ENCODE results near the gene PPP2R5D. TPM values are rescaled to one million over a fixed set of nuclear protein-coding genes. Genes with fewer than 3 reads are reported as not detected.

The PPP2R5D gene
- total RNA-seq, 1 experiment from 2014 or later: 53.5 TPM

DNA sequence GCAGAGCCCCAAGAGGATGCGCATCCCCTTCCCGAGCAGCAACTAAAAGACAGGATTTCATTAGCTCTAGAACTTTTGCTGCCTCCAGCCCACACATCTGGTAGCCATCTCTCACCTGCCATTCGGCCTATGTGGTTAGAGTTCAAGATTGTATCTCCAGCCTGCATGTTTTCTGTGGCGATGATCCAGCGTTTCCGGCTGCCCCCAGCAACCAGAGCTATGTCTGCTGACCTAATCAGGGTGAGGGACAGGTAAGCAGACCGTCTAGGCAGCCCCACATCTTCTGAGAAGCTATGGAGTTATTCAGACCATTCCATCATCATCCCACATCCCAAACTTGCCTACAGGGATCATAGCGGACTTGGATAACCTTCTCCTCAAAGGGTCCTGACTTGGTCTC, 71.6 kb downstream of the PPP2R5D start:
- H3K23ac ChIP-seq (ENCODE audit: insufficient read length, low read depth, low read length): no peak overlapping the region
- peaks cover 18 to 38% (median 36%) of the 10 kb centered on the region in 3 experiments for H3K36me3 Mint-ChIP-seq (ENCODE audit: insufficient read depth in 1 of 3, low read depth in 3 of 3)
- H2BK120ac ChIP-seq (ENCODE audit: low read depth, low read length, poor library complexity, severe bottlenecking): no peak overlapping the region
- no CpG with 5 or more reads among the region's 8 CpGs for WGBS (ENCODE audit: extremely low coverage, insufficient read length, low lambda C conversion rate)
- peaks cover 10% of the 10 kb centered on the region; the same call in 1 of the 2 replicates for H3K79me2 ChIP-seq (ENCODE audit: insufficient read depth, low read length)
- no peaks in the 10 kb centered on the region for H3K27me3 ChIP-seq (ENCODE audit: insufficient read depth, low read length)
- no peak overlapping the region for H4K8ac ChIP-seq (replicated peaks; ENCODE audit: insufficient read length, low read depth, low read length)
- no peak overlapping the region for H3K56ac ChIP-seq (ENCODE audit: insufficient read length, low read depth, low read length)
- no peak overlapping the region for H3K4me3 Mint-ChIP-seq
- no peaks in the 10 kb centered on the region for H3K9me3 ChIP-seq (ENCODE audit: control insufficient read depth, low read depth, low read length)
- H4K5ac ChIP-seq (ENCODE audit: insufficient read length, low read depth, low read length): no peak overlapping the region
- no peak overlapping the region for H3K4me2 ChIP-seq (ENCODE audit: insufficient read depth, insufficient read length, low read length)
- H2AK5ac ChIP-seq (ENCODE audit: insufficient read length, low read length): no peak overlapping the region
- no peak overlapping the region for H2BK15ac ChIP-seq (ENCODE audit: low read depth, low read length)
- no peak overlapping the region for H3K14ac ChIP-seq (ENCODE audit: insufficient read depth, low read length)
- H2BK20ac ChIP-seq (ENCODE audit: low read depth, low read length, poor library complexity, severe bottlenecking): no peak overlapping the region
- TF ChIP-seq, protein P1, sequence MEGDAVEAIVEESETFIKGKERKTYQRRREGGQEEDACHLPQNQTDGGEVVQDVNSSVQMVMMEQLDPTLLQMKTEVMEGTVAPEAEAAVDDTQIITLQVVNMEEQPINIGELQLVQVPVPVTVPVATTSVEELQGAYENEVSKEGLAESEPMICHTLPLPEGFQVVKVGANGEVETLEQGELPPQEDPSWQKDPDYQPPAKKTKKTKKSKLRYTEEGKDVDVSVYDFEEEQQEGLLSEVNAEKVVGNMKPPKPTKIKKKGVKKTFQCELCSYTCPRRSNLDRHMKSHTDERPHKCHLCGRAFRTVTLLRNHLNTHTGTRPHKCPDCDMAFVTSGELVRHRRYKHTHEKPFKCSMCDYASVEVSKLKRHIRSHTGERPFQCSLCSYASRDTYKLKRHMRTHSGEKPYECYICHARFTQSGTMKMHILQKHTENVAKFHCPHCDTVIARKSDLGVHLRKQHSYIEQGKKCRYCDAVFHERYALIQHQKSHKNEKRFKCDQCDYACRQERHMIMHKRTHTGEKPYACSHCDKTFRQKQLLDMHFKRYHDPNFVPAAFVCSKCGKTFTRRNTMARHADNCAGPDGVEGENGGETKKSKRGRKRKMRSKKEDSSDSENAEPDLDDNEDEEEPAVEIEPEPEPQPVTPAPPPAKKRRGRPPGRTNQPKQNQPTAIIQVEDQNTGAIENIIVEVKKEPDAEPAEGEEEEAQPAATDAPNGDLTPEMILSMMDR (conservative IDR thresholded peaks at IDR 0.05): no peak
- DNase-seq: no peak
- H3K27ac Mint-ChIP-seq: peak overlapping the region; percentile 21 to 73 (median 41); a peak in 2 of 7 replicates
- no peak overlapping the region for H2BK12ac ChIP-seq (ENCODE audit: insufficient read length, low read depth, low read length)
- no peak overlapping the region for H3T11ph ChIP-seq (ENCODE audit: low read length)
- H3K9me3 Mint-ChIP-seq: peaks cover 0 to 3% of the 10 kb centered on the region in 2 experiments; a peak in 1 of 5 replicates
- peaks cover 3% of the 10 kb centered on the region for H3K79me1 ChIP-seq (ENCODE audit: insufficient read depth, low read depth, low read length, poor library complexity, severe bottlenecking)
- no peak overlapping the region for H4K91ac ChIP-seq (ENCODE audit: insufficient read length, low read depth, low read length)
- no peak overlapping the region for H2AFZ ChIP-seq (ENCODE audit: low read length)
- H3K4me1 ChIP-seq (ENCODE audit: insufficient read depth, low read length): 0 out of 2 replicates have a peak, but pooled peaks cover 4% of the 10 kb centered on the region
- H3K4ac ChIP-seq (ENCODE audit: low read depth, low read length): no peak overlapping the region
- H3K27me3 Mint-ChIP-seq (ENCODE audit: low read depth): no peaks in the 10 kb centered on the region; the same call in 1 of the 2 replicates
- H3K9ac ChIP-seq (ENCODE audit: extremely low read depth, insufficient read length, low read length): no peak overlapping the region
- no peak overlapping the region for H3K18ac ChIP-seq (ENCODE audit: insufficient read length, low read depth, low read length)
- peaks cover 38 to 43% of the 10 kb centered on the region in 2 experiments for H3K4me1 Mint-ChIP-seq
- H4K20me1 ChIP-seq (ENCODE audit: control insufficient read depth, insufficient read depth, insufficient read length): no peaks in the 10 kb centered on the region
- no peak overlapping the region for H2BK5ac ChIP-seq (ENCODE audit: insufficient read length, low read length)
- peaks cover 7% of the 10 kb centered on the region for H3K23me2 ChIP-seq (ENCODE audit: insufficient read length, low read depth, low read length, poor library complexity, severe bottlenecking)
- H3K27ac ChIP-seq (ENCODE audit: insufficient read length, low read depth, low read length): no peak overlapping the region

Data from H9 (cell line).